Endothelial cell of umbilical vein (primary cell): ENCODE measurements around the gene NFIA.

Experiments
- EZH2 ChIP-seq: IDR thresholded peaks from 2 replicates; pipeline ENCODE4 v1.6.1; 2012; ENCODE audit warnings: borderline replicate concordance, low read depth, mild to moderate bottlenecking, moderate library complexity, low read length, inconsistent platforms; ENCODE audit not compliant: severe bottlenecking
- FOS ChIP-seq: IDR thresholded peaks from 2 replicates; pipeline ENCODE4 v1.6.1; 2011; ENCODE audit warnings: mild to moderate bottlenecking, low read length, moderate library complexity, borderline replicate concordance; ENCODE audit not compliant: insufficient read depth
- GATA2 ChIP-seq: IDR thresholded peaks from 2 replicates; pipeline ENCODE4 v1.7.0; 2011; ENCODE audit warnings: low read depth, mild to moderate bottlenecking, moderate library complexity, mixed read lengths, low read length; ENCODE audit not compliant: insufficient read length, insufficient read depth
- JUN ChIP-seq: IDR thresholded peaks from 2 replicates; pipeline ENCODE4 v1.6.1; 2011; ENCODE audit warnings: borderline replicate concordance, low read depth; ENCODE audit not compliant: insufficient read length, insufficient read depth
- POLR2A ChIP-seq: IDR thresholded peaks from 2 replicates; pipeline ENCODE4 v1.6.1; 2012; ENCODE audit warnings: low read depth, mild to moderate bottlenecking, control low read depth, low read length
- POLR2AphosphoS5 ChIP-seq: IDR thresholded peaks from 2 replicates; pipeline ENCODE4 v1.6.1; 2012; ENCODE audit warnings: low read depth, mild to moderate bottlenecking, control low read depth, low read length, moderate library complexity; ENCODE audit not compliant: insufficient read depth
- TF ChIP-seq, protein P1 (sequence below), 2 donors: IDR thresholded peaks; 1 replicate in 1 of 2; 2 replicates in 1 of 2; pipeline ENCODE4 v1.5.1; 2011; ENCODE audit warnings: low read length in 2 of 2, mild to moderate bottlenecking in 2 of 2, moderate library complexity in 2 of 2, control low read depth in 1 of 2, inconsistent platforms in 1 of 2, low read depth in 1 of 2; ENCODE audit not compliant: insufficient read depth in 1 of 2; ENCODE audit errors: extremely low read depth in 1 of 2
- TF ChIP-seq, protein P2 (sequence below): IDR thresholded peaks from 2 replicates; pipeline ENCODE4 v1.6.1; 2011; ENCODE audit not compliant: insufficient read depth, insufficient read length

DNA sequence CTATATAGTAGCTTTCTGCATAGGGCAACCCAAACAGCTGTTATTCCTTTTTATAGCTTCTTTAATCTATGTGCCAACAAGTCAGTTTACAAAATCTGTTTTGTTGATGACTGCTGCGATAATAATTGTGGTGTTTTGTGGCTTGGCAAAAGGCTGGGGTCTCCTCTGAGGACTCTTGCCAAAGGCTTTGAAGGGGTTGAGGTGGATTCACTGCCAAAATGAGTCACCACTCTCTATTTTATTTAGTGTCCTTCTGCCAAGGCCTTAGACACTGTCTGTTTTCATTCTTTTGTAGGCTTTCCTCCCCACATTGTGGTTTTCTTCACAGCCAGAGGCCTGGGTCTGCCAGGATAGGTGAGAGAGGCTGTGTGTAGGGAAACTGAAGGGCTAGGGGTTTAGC lies 161.8 kb downstream of the NFIA start:
- TF ChIP-seq, protein P1, sequence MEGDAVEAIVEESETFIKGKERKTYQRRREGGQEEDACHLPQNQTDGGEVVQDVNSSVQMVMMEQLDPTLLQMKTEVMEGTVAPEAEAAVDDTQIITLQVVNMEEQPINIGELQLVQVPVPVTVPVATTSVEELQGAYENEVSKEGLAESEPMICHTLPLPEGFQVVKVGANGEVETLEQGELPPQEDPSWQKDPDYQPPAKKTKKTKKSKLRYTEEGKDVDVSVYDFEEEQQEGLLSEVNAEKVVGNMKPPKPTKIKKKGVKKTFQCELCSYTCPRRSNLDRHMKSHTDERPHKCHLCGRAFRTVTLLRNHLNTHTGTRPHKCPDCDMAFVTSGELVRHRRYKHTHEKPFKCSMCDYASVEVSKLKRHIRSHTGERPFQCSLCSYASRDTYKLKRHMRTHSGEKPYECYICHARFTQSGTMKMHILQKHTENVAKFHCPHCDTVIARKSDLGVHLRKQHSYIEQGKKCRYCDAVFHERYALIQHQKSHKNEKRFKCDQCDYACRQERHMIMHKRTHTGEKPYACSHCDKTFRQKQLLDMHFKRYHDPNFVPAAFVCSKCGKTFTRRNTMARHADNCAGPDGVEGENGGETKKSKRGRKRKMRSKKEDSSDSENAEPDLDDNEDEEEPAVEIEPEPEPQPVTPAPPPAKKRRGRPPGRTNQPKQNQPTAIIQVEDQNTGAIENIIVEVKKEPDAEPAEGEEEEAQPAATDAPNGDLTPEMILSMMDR (IDR thresholded peaks at IDR 0.05; ENCODE audit: extremely low read depth in 1 of 2, insufficient read depth in 1 of 2, low read depth in 1 of 2, low read length in 2 of 2): no peak
- TF ChIP-seq, protein P2, sequence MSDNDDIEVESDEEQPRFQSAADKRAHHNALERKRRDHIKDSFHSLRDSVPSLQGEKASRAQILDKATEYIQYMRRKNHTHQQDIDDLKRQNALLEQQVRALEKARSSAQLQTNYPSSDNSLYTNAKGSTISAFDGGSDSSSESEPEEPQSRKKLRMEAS: no peak
- TF ChIP-seq EZH2 (no peak), POLR2A (no peak), JUN (peak; percentile 16), POLR2AphosphoS5 (no peak), FOS (peak; percentile 64), GATA2 (peak; percentile 65)
